Fibroblast of lung (primary cell): ENCODE results near the gene GOLGA8B. TPM values are rescaled to one million over a fixed set of nuclear protein-coding genes. Genes with fewer than 3 reads are reported as not detected.

Experiments
- DNase-seq, 2 donors: peaks; one replicate each; pipeline versions ENCODE4 v3.0.0 to v3.0.0-alpha.2; 2010; ENCODE audit warnings: low read depth in 2 of 2
- H2AFZ ChIP-seq: 2 replicates; pipeline ENCODE4 v1.5.1; 2012; ENCODE audit warnings: low read length, control low read depth, inconsistent platforms
- H3K27ac ChIP-seq: 2 replicates; pipeline ENCODE4 v1.5.1; 2011; ENCODE audit warnings: low read length, control low read depth; ENCODE audit not compliant: insufficient read depth
- H3K27me3 ChIP-seq: 2 replicates; pipeline ENCODE4 v1.5.1; 2011; ENCODE audit warnings: mild to moderate bottlenecking, low read length; ENCODE audit not compliant: control insufficient read depth, insufficient read depth
- H3K36me3 ChIP-seq: 2 replicates; pipeline ENCODE4 v1.5.1; 2011; ENCODE audit warnings: low read length; ENCODE audit not compliant: control insufficient read depth, insufficient read depth
- H3K4me1 ChIP-seq: 2 replicates; pipeline ENCODE4 v1.5.1; 2011; ENCODE audit warnings: low read length; ENCODE audit not compliant: control insufficient read depth, insufficient read depth; ENCODE audit errors: extremely low read depth
- H3K4me2 ChIP-seq: 2 replicates; pipeline ENCODE4 v1.5.1; 2011; ENCODE audit warnings: low read length, control low read depth; ENCODE audit not compliant: insufficient read depth; ENCODE audit errors: extremely low read depth
- H3K4me3 ChIP-seq, 4 experiments: fragments of 200-600 bp in 1 of 4; sonication (generic) in 1 of 4; replicated peaks in 1 of 4; 2 replicates each; pipeline ENCODE4 v1.5.1; 2011 to 2016; ENCODE audit warnings: low read length in 4 of 4, low read depth in 3 of 4, mild to moderate bottlenecking in 3 of 4, control low read depth in 2 of 4, inconsistent platforms in 1 of 4, mixed read lengths in 1 of 4; ENCODE audit not compliant: insufficient read depth in 1 of 4; ENCODE audit errors: control extremely low read depth in 1 of 4
- H3K79me2 ChIP-seq: 2 replicates; pipeline ENCODE4 v1.5.1; 2012; ENCODE audit warnings: mild to moderate bottlenecking, low read length, inconsistent platforms; ENCODE audit not compliant: control insufficient read depth, insufficient read depth
- H3K9ac ChIP-seq: 2 replicates; pipeline ENCODE4 v1.5.1; 2011; ENCODE audit warnings: mild to moderate bottlenecking, low read length, control low read depth; ENCODE audit not compliant: insufficient read depth
- H3K9me3 ChIP-seq: 2 replicates; pipeline ENCODE4 v1.5.1; 2012; ENCODE audit warnings: low read depth, low read length; ENCODE audit not compliant: control insufficient read depth, insufficient read depth
- H4K20me1 ChIP-seq: 2 replicates; pipeline ENCODE4 v1.5.1; 2011; ENCODE audit warnings: low read length; ENCODE audit not compliant: control insufficient read depth, insufficient read depth; ENCODE audit errors: extremely low read depth
- EZH2 ChIP-seq: IDR thresholded peaks from 2 replicates; pipeline ENCODE4 v1.5.1; 2012; ENCODE audit warnings: low read length, control low read depth, mild to moderate bottlenecking; ENCODE audit errors: missing control alignments
- polyA plus RNA-seq, 2 donors: library from polyadenylated mRNA; depleted of rRNA in 1 of 2; stranded (reverse) in 1 of 2; unstranded in 1 of 2; fragments of >200 nt; gene quantifications; 2 replicates each; pipeline ENCODE4 v1.2.1, GENCODE V29; 2011 to 2012; ENCODE audit warnings: missing spikeins in 1 of 2
- total RNA-seq: library from RNA; depleted of rRNA; stranded (reverse); fragments of >200 nt; gene quantifications from 2 replicates; pipeline ENCODE4 v1.2.1, GENCODE V29; 2014
- TF ChIP-seq, protein P1 (sequence below), 2 donors: IDR thresholded peaks in 1 of 2; conservative IDR thresholded peaks in 1 of 2; 1 replicate in 1 of 2; 2 replicates in 1 of 2; pipeline ENCODE4 v1.5.1; 2011 to 2012; ENCODE audit warnings: low read length in 2 of 2, control low read depth in 1 of 2, inconsistent platforms in 1 of 2, low read depth in 1 of 2, mild to moderate bottlenecking in 1 of 2

GOLGA8B gene
- total and polyA plus RNA-seq, 2 donors (not counting 1 experiment from before 2014, with no cell fraction given) = 14.7 to 19.6 TPM

DNA sequence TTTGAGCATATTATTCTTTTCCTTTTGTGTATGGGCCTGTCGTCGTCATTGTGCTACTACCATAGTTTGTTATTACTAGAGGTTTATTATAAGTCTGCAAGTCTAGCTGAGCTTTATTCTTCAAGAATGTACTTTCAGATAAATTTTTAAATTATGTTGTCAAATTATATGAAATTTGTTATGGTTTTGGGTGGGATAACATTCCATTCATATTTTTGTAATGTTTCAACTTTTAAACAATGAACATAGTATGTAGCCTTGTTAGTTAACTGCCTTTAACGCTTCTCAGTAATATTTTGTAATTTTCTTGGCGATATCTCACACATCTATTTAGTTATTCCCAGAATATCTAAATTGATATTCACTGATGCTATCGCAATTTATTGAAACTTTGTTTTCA, 41.6 kb upstream of the GOLGA8B start:
- H3K36me3 ChIP-seq = no peaks in the 10 kb centered on the region
- H2AFZ ChIP-seq = no peak overlapping the region
- no peak overlapping the region for H3K9ac ChIP-seq
- no peaks in the 10 kb centered on the region for H3K79me2 ChIP-seq
- no peak overlapping the region for H3K4me2 ChIP-seq
- H3K9me3 ChIP-seq = no peaks in the 10 kb centered on the region
- H4K20me1 ChIP-seq = no peaks in the 10 kb centered on the region
- no peak for DNase-seq
- H3K4me3 ChIP-seq = no peak overlapping the region
- peaks cover 4% of the 10 kb centered on the region for H3K4me1 ChIP-seq
- TF ChIP-seq EZH2 = no peak
- TF ChIP-seq, protein P1, sequence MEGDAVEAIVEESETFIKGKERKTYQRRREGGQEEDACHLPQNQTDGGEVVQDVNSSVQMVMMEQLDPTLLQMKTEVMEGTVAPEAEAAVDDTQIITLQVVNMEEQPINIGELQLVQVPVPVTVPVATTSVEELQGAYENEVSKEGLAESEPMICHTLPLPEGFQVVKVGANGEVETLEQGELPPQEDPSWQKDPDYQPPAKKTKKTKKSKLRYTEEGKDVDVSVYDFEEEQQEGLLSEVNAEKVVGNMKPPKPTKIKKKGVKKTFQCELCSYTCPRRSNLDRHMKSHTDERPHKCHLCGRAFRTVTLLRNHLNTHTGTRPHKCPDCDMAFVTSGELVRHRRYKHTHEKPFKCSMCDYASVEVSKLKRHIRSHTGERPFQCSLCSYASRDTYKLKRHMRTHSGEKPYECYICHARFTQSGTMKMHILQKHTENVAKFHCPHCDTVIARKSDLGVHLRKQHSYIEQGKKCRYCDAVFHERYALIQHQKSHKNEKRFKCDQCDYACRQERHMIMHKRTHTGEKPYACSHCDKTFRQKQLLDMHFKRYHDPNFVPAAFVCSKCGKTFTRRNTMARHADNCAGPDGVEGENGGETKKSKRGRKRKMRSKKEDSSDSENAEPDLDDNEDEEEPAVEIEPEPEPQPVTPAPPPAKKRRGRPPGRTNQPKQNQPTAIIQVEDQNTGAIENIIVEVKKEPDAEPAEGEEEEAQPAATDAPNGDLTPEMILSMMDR (conservative IDR thresholded peaks at IDR 0.05 in 1 of 2, IDR thresholded peaks at IDR 0.05 in 1 of 2; ENCODE audit: low read depth in 1 of 2, low read length in 2 of 2) = no peak
- no peak overlapping the region for H3K27ac ChIP-seq
- H3K27me3 ChIP-seq = no peaks in the 10 kb centered on the region

GRCh38 chr15:34621675-34622074, 38.2 kb upstream of the GOLGA8B start:
- H3K9ac ChIP-seq = no peak overlapping the region
- H3K4me2 ChIP-seq = no peak overlapping the region
- TF ChIP-seq, protein P1 (conservative IDR thresholded peaks at IDR 0.05 in 1 of 2, IDR thresholded peaks at IDR 0.05 in 1 of 2; ENCODE audit: low read depth in 1 of 2, low read length in 2 of 2) = peak; percentile 21 to 43
- TF ChIP-seq EZH2 = no peak
- H2AFZ ChIP-seq = no peak overlapping the region
- H3K27ac ChIP-seq = no peak overlapping the region
- H4K20me1 ChIP-seq = no peaks in the 10 kb centered on the region
- no peaks in the 10 kb centered on the region for H3K4me1 ChIP-seq
- H3K27me3 ChIP-seq = no peaks in the 10 kb centered on the region
- H3K36me3 ChIP-seq = no peaks in the 10 kb centered on the region
- no peak overlapping the region for H3K4me3 ChIP-seq
- no peaks in the 10 kb centered on the region for H3K9me3 ChIP-seq
- no peaks in the 10 kb centered on the region for H3K79me2 ChIP-seq
- peak; percentile 44 to 56 for DNase-seq

DNA sequence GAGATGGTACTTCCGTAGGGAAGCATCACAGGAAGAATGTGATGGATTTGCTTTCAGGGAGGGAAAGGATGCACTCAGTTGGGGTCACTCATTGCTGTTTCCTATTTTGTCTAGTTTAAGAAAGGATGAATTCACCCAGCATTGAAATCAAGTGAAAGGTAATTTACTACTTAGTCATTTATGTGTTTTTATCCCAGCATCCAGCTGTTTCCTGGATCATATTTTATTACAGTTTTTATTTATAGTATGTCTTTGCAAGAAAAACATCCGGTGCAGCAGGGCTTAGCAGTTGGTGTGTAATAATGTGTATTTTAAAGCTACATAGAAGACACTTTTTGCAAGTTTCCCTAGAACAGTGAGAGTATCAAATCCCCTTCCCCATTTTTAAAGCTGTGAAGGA, 37.4 kb upstream of the GOLGA8B start:
- no peak overlapping the region for H3K4me3 ChIP-seq
- no peaks in the 10 kb centered on the region for H3K4me1 ChIP-seq
- H3K27ac ChIP-seq = no peak overlapping the region
- DNase-seq = no peak
- no peaks in the 10 kb centered on the region for H3K79me2 ChIP-seq
- no peak for TF ChIP-seq EZH2
- TF ChIP-seq, protein P1 (conservative IDR thresholded peaks at IDR 0.05 in 1 of 2, IDR thresholded peaks at IDR 0.05 in 1 of 2; ENCODE audit: low read depth in 1 of 2, low read length in 2 of 2) = no peak
- no peak overlapping the region for H3K4me2 ChIP-seq
- H3K27me3 ChIP-seq = no peaks in the 10 kb centered on the region
- H4K20me1 ChIP-seq = no peaks in the 10 kb centered on the region
- no peaks in the 10 kb centered on the region for H3K36me3 ChIP-seq
- H3K9ac ChIP-seq = no peak overlapping the region
- H2AFZ ChIP-seq = no peak overlapping the region
- no peaks in the 10 kb centered on the region for H3K9me3 ChIP-seq
